Measurements from ENCODE around the gene SLC35E4. TPM values are rescaled to one million over a fixed set of nuclear protein-coding genes. Genes with fewer than 3 reads are reported as not detected.

Gene SLC35E4
- total RNA-seq, 1 donor from 2014 or later, result 3.2 TPM

DNA sequence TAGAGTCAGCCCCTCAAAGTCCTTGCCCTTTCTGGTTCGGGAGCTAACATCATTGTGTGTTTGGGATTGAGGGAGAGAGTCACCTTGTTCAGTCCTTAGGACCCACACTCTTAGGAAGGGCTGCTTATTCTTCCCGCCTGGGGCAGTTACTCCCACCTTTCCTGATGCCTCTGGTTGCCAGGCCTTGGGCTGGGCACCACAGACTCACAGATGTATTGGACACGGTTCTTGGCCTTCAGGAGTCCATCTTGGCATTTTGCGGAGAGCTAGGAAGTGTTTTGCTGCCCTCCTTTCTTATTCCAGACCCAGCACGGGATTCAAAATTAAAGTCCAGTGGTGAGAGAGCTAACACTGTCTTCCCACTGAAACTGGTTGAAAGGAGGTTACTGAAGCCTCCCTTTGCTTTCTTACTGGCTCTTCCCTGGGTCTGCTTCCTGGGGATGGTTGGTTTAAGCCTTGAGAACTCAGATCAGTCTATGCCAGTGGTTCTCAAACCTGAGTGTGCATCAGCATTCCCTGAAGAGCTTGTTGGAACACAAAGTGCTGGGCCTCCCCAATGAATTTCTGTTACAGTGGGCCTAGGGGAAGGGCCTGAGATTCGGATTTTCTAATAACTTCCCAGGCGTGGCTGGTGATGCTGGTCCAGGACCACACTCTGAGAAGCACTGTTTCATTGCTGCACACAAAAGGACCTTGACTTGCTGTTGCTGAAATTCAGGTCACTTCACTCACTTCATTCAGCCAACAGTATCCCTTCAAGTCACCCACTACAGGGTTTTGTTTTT, 60.5 kb downstream of the SLC35E4 start:
- no peaks in the 10 kb centered on the region for H3K4me1 Mint-ChIP-seq (ENCODE audit: low read depth, unreplicated experiment)
- H2AFZ ChIP-seq (ENCODE audit: low read depth, low read length), result no peak overlapping the region
- no peaks in the 10 kb centered on the region for H3K36me3 ChIP-seq (ENCODE audit: insufficient read depth, low read length)
- H3K27ac Mint-ChIP-seq (ENCODE audit: unreplicated experiment), result no peak overlapping the region
- H3K9ac ChIP-seq (ENCODE audit: low read length), result no peak overlapping the region
- H3K4me3 Mint-ChIP-seq (ENCODE audit: unreplicated experiment), result peak overlapping the region; percentile 77
- H3K27ac ChIP-seq (ENCODE audit: low read depth, low read length), result no peak overlapping the region
- peak overlapping the region; percentile 94 for H3K4me2 ChIP-seq (ENCODE audit: low read length)
- FAIRE-seq (no peak), DNase-seq (ENCODE audit: low read depth) (no peak)
- no peaks in the 10 kb centered on the region for H3K27me3 ChIP-seq (ENCODE audit: insufficient read depth, low read length)
- no peaks in the 10 kb centered on the region for H4K20me1 ChIP-seq (ENCODE audit: insufficient read depth, low read length)
- H3K79me2 ChIP-seq (ENCODE audit: insufficient read depth, low read length), result no peaks in the 10 kb centered on the region
- no peaks in the 10 kb centered on the region for H3K9me3 ChIP-seq (ENCODE audit: insufficient read depth, low read depth, low read length)
- H3K9me3 Mint-ChIP-seq (ENCODE audit: unreplicated experiment), result no peaks in the 10 kb centered on the region
- no peaks in the 10 kb centered on the region for H3K36me3 Mint-ChIP-seq (ENCODE audit: low read depth, unreplicated experiment)
- H3K4me1 ChIP-seq (ENCODE audit: insufficient read depth, low read length), result peaks cover 6% of the 10 kb centered on the region
- H3K27me3 Mint-ChIP-seq (ENCODE audit: low read depth, unreplicated experiment), result peaks cover 34% of the 10 kb centered on the region
- no peak for TF ChIP-seq EZH2 (IDR thresholded peaks at IDR 0.05; ENCODE audit: insufficient read depth, low read length)
- TF ChIP-seq, protein P1, sequence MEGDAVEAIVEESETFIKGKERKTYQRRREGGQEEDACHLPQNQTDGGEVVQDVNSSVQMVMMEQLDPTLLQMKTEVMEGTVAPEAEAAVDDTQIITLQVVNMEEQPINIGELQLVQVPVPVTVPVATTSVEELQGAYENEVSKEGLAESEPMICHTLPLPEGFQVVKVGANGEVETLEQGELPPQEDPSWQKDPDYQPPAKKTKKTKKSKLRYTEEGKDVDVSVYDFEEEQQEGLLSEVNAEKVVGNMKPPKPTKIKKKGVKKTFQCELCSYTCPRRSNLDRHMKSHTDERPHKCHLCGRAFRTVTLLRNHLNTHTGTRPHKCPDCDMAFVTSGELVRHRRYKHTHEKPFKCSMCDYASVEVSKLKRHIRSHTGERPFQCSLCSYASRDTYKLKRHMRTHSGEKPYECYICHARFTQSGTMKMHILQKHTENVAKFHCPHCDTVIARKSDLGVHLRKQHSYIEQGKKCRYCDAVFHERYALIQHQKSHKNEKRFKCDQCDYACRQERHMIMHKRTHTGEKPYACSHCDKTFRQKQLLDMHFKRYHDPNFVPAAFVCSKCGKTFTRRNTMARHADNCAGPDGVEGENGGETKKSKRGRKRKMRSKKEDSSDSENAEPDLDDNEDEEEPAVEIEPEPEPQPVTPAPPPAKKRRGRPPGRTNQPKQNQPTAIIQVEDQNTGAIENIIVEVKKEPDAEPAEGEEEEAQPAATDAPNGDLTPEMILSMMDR (IDR thresholded peaks at IDR 0.05; ENCODE audit: insufficient read depth, low read depth, low read length), result no peak
- no peak overlapping the region for H3K4me3 ChIP-seq (ENCODE audit: insufficient read depth, low read depth, low read length)

Other genes with a start within 250 kb of the SLC35E4 start
- 24.5 and 28.5 TPM in 2 replicates for gene RNF215, start 248.4 kb upstream of the SLC35E4 start, total RNA-seq
- gene SEC14L2, start 238.8 kb upstream of the SLC35E4 start, total RNA-seq, result 14.5 and 19.5 TPM in 2 replicates
- 10.6 and 13.0 TPM in 2 replicates for gene MTFP1, start 210.0 kb upstream of the SLC35E4 start, total RNA-seq
- gene SEC14L3, start 163.8 kb upstream of the SLC35E4 start, total RNA-seq, result not detected in 2 replicates
- not detected in 2 replicates for gene SEC14L4, start 130.1 kb upstream of the SLC35E4 start, total RNA-seq
- 0.16 and 0.22 TPM in 2 replicates for gene SEC14L6, start 89.0 kb upstream of the SLC35E4 start, total RNA-seq
- gene GAL3ST1, start 61.1 kb upstream of the SLC35E4 start, total RNA-seq, result 3.4 and 3.8 TPM in 2 replicates
- 88.7 and 92.9 TPM in 2 replicates for gene PES1, start 43.9 kb upstream of the SLC35E4 start, total RNA-seq
- 2.7 and 3.8 TPM in 2 replicates for gene TCN2, start 28.6 kb upstream of the SLC35E4 start, total RNA-seq
- gene DUSP18, start 32.1 kb downstream of the SLC35E4 start, total RNA-seq, result 8.6 and 10.2 TPM in 2 replicates
- 0.48 and 0.89 TPM in 2 replicates for gene OSBP2, start 59.1 kb downstream of the SLC35E4 start, total RNA-seq

Measured in astrocyte (in vitro differentiated cells and primary cell).